ENCODE results near the gene CCR7. TPM values are rescaled to one million over a fixed set of nuclear protein-coding genes. Genes with fewer than 3 reads are reported as not detected.

CCR7 gene
- total RNA-seq, 6 experiments from 2014 or later = 0.12 to 0.58 (median 0.28) TPM; not detected in 2

DNA sequence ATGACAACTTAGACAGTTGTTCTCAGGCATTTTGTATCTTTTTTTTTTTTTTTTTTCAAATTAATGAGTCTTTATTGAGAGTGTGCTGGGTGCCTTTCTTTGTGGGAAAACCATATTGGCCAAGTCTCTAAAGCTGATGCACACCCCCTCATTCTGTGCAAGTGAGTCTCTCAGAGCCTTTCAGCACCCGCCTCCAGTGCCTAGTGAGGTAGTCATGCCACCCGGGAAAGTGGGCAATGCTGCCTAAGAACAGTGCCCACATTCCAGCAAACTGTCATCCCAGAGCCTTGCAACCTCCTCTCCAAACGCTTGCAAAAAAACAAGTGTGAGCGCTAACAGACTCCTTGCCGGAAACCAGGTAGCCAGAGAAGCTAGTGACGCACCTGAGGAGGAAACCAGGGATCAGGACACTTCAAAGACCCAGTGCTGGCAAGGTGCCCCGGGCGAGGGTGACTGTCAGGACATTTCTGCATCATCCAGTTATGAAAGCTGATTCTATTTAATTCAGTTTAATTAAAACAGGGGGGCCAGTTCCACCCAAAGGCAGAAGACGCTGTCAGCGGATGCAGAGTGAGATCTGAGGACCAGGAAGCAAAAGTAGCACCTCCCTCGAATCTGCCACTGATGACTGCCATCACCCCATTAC lies 47.5 kb upstream of the CCR7 start:
- DNase-seq (no peak), ATAC-seq (no peak)
- Histone ChIP-seq H3K27ac (no peak overlapping the region), H3K27me3 (no peaks in the 10 kb centered on the region), H3K4me3 (no peak overlapping the region), H3K9me3 (no peaks in the 10 kb centered on the region), H3K36me3 (no peaks in the 10 kb centered on the region), H3K4me1 (no peaks in the 10 kb centered on the region)
- TF ChIP-seq, protein P1, sequence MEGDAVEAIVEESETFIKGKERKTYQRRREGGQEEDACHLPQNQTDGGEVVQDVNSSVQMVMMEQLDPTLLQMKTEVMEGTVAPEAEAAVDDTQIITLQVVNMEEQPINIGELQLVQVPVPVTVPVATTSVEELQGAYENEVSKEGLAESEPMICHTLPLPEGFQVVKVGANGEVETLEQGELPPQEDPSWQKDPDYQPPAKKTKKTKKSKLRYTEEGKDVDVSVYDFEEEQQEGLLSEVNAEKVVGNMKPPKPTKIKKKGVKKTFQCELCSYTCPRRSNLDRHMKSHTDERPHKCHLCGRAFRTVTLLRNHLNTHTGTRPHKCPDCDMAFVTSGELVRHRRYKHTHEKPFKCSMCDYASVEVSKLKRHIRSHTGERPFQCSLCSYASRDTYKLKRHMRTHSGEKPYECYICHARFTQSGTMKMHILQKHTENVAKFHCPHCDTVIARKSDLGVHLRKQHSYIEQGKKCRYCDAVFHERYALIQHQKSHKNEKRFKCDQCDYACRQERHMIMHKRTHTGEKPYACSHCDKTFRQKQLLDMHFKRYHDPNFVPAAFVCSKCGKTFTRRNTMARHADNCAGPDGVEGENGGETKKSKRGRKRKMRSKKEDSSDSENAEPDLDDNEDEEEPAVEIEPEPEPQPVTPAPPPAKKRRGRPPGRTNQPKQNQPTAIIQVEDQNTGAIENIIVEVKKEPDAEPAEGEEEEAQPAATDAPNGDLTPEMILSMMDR (IDR thresholded peaks at IDR 0.05) = no peak
- no peak for TF ChIP-seq POLR2A (IDR thresholded peaks at IDR 0.05)
- 80% methylated on average over 9 of the region's 11 CpGs for WGBS (ENCODE audit: insufficient coverage, low coverage, low lambda C conversion rate, missing lambda C conversion rate)
- intact Hi-C loops (cut with DNase I) = no loop called here

DNA sequence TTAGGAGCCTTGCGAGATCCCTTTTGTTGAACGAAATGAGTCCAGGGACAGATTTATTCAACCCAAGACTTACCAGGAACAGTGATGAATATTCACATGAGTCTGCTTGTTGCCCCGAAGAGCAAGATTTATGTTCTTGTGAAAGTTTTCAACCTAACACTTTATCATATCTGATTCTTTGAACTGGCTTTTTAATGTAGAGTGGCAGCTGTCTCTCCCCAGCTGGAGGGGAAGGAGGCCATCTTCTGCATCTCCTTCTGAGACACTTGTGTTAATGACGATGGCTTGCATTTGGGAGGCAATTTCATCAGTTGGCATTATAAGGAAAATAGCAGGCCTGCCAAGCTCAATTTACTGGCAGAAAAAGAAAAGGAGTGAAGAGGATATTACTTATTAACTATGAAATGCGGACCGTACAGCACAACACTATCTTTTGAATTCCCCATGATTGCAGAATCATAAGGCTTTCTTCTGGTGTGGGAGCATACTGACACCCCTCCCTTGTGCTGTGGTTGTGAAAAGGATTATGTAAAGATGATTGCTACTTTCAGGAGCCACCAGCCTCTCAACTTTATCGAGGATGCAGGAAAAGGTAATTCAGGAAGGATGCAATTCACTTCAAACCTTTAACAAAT lies 46.7 kb upstream of the CCR7 start:
- intact Hi-C loops (cut with DNase I) = no loop called here
- Histone ChIP-seq H3K36me3 (no peaks in the 10 kb centered on the region), H3K4me3 (no peak overlapping the region), H3K27ac (no peak overlapping the region), H3K9me3 (no peaks in the 10 kb centered on the region), H3K27me3 (no peaks in the 10 kb centered on the region), H3K4me1 (no peaks in the 10 kb centered on the region)
- TF ChIP-seq POLR2A (IDR thresholded peaks at IDR 0.05) = no peak
- TF ChIP-seq, protein P1 (IDR thresholded peaks at IDR 0.05) = no peak
- WGBS (ENCODE audit: insufficient coverage, low coverage, low lambda C conversion rate, missing lambda C conversion rate) = 56% methylated on average over 7 of the region's 7 CpGs
- DNase-seq = no peak
- peak in 2 of 4 donors; percentile 19 to 21 for ATAC-seq

DNA sequence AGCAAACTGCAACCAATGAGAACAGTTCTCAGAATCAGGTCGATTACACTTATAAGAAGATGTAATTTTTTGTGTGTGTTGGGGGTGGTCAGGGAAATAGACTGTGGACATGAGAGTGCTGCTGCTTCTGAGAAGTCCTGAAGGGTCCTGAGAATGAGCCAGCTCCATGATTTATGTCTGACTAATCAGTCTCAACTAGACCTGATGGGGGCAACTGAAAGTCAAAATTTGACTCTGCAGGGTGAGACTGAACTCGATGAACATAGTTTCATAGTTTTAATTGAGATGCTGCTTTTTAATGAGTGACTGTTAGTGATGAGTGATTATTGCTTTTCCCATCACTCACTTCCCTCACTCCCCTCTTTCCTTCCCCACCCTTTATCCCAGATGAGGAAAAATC lies 45.1 kb upstream of the CCR7 start:
- no peak for TF ChIP-seq POLR2A (IDR thresholded peaks at IDR 0.05)
- TF ChIP-seq, protein P1 (IDR thresholded peaks at IDR 0.05) = no peak
- ATAC-seq = no peak
- Histone ChIP-seq H3K4me1 (no peaks in the 10 kb centered on the region), H3K4me3 (no peak overlapping the region), H3K27me3 (no peaks in the 10 kb centered on the region), H3K27ac (no peak overlapping the region), H3K9me3 (no peaks in the 10 kb centered on the region), H3K36me3 (no peaks in the 10 kb centered on the region)
- WGBS (ENCODE audit: insufficient coverage, low coverage, low lambda C conversion rate, missing lambda C conversion rate) = 54% methylated on average over 2 of the region's 2 CpGs
- no peak for DNase-seq
- intact Hi-C loops (cut with DNase I) = no loop called here

DNA sequence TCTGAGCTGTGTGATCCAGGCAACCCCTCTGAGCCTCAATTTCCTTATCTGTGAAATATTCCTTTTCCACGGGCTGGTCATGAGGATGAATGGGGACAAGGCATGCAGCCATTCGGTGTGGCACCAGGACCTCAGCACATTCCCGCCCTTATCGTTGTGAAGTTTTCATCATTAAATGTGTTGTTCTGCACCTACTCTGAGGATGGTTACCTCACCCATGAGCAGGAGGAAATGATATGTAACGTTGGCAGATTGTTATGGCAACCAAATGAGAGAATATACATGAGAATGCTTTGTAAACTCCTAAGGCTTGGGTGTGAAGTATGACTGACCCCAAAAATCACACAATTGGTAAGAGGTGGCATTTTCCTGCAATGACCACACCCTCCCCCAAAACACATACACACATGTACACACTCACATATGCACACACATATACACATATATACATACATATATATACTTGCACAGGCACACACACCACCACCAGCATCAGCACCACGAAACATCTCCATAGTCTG lies 42.8 kb upstream of the CCR7 start:
- no peak overlapping the region for H3K27ac ChIP-seq
- 70% methylated on average over 6 of the region's 6 CpGs for WGBS (ENCODE audit: insufficient coverage, low coverage, low lambda C conversion rate, missing lambda C conversion rate)
- no peaks in the 10 kb centered on the region for H3K27me3 ChIP-seq
- intact Hi-C loops (cut with DNase I) = no loop called here
- H3K4me3 ChIP-seq = no peak overlapping the region
- H3K36me3 ChIP-seq = no peaks in the 10 kb centered on the region
- no peak for TF ChIP-seq POLR2A (IDR thresholded peaks at IDR 0.05)
- TF ChIP-seq, protein P1 (IDR thresholded peaks at IDR 0.05) = no peak
- no peak for ATAC-seq
- H3K9me3 ChIP-seq = no peaks in the 10 kb centered on the region
- no peak for DNase-seq
- H3K4me1 ChIP-seq = no peaks in the 10 kb centered on the region
